Measurements from ENCODE around the gene RAE1.
A peak's percentile ranks its signal among the peaks of the same experiment; 100 is the strongest.

The RAE1 gene

GRCh38 chr20:57351042-57351783, at the start of gene RAE1:
RAE1 (plus strand) TSS chr20:57351255; CDS start chr20:57354039, 2,784 bp downstream.
- DNase-seq: peak; percentile 91

GRCh38 chr20:57306747-57307146, 44.3 kb upstream of the RAE1 start:
- DNase-seq: no peak

GRCh38 chr20:57308451-57309271, 42.4 kb upstream of the RAE1 start:
- no peak for DNase-seq

- DNase-seq: no peak
Measured at GRCh38 chr20:57309544-57310115, 41.4 kb upstream of the RAE1 start.

GRCh38 chr20:57310821-57311514, 40.1 kb upstream of the RAE1 start:
- DNase-seq: no peak

- no peak for DNase-seq
Measured at GRCh38 chr20:57312138-57312537, 38.9 kb upstream of the RAE1 start.

GRCh38 chr20:57313230-57313629, 37.8 kb upstream of the RAE1 start:
- DNase-seq: no peak

GRCh38 chr20:57313951-57314350, 37.1 kb upstream of the RAE1 start:
- no peak for DNase-seq

GRCh38 chr20:57315083-57315975, 35.7 kb upstream of the RAE1 start:
- no peak for DNase-seq

GRCh38 chr20:57315976-57316480, 35.0 kb upstream of the RAE1 start:
- no peak for DNase-seq

- DNase-seq: no peak
Measured at GRCh38 chr20:57316795-57317201, 34.3 kb upstream of the RAE1 start.

GRCh38 chr20:57317316-57317788, 33.7 kb upstream of the RAE1 start:
- DNase-seq: no peak

- no peak for DNase-seq
Measured at GRCh38 chr20:57317789-57318371, 33.2 kb upstream of the RAE1 start.

- DNase-seq: no peak
Measured at GRCh38 chr20:57319584-57319983, 31.5 kb upstream of the RAE1 start.

- DNase-seq: no peak
Measured at GRCh38 chr20:57320358-57320757, 30.7 kb upstream of the RAE1 start.

GRCh38 chr20:57321142-57321541, 29.9 kb upstream of the RAE1 start:
- DNase-seq: no peak

GRCh38 chr20:57322476-57322875, 28.6 kb upstream of the RAE1 start:
- DNase-seq: no peak

GRCh38 chr20:57323034-57323433, 28.0 kb upstream of the RAE1 start:
- DNase-seq: no peak

GRCh38 chr20:57325632-57326356, 25.3 kb upstream of the RAE1 start:
- no peak for DNase-seq

GRCh38 chr20:57326667-57327455, 24.2 kb upstream of the RAE1 start:
- no peak for DNase-seq

Data from stimulated activated naive CD4-positive, alpha-beta T cell treated with Interleukin-2 at 50 U/mL for 16 hours (primary cell).